GM12878 (cell line): ENCODE results near the gene TARDBP. TPM values are rescaled to one million over a fixed set of nuclear protein-coding genes. Genes with fewer than 3 reads are reported as not detected.

Experiments
- EGR1 ChIP-seq, 2 experiments: IDR thresholded peaks; 1 replicate in 1 of 2; 2 replicates in 1 of 2; pipeline ENCODE4 v1.6.1; 2011 to 2012; ENCODE audit warnings: low read depth in 2 of 2, low read length in 2 of 2, borderline replicate concordance in 1 of 2, mild to moderate bottlenecking in 1 of 2, moderate library complexity in 1 of 2
- FOXM1 ChIP-seq: IDR thresholded peaks from 2 replicates; pipeline ENCODE4 v1.6.1; 2012; ENCODE audit warnings: low read depth, mild to moderate bottlenecking, inconsistent platforms, low read length, moderate library complexity
- JUNB ChIP-seq: IDR thresholded peaks from 2 replicates; pipeline ENCODE4 v1.6.1; 2016; ENCODE audit warnings: antibody characterized with exemption, mild to moderate bottlenecking
- KDM1A ChIP-seq: fragments of 200-600 bp; sonication (generic); IDR thresholded peaks from 2 replicates; pipeline ENCODE4 v1.6.1; 2016; ENCODE audit warnings: borderline replicate concordance
- POLR2AphosphoS2 ChIP-seq: IDR thresholded peaks from 2 replicates; pipeline ENCODE4 v1.6.1; 2011; ENCODE audit warnings: low read depth, mild to moderate bottlenecking, low read length, improper control_type of control experiment, moderate library complexity
- REST ChIP-seq: IDR thresholded peaks from 2 replicates; pipeline ENCODE4 v1.6.1; 2012; ENCODE audit warnings: mild to moderate bottlenecking, low read depth, low read length
- SREBF2 ChIP-seq: IDR thresholded peaks from 2 replicates; pipeline ENCODE4 v1.6.1; 2012; ENCODE audit warnings: mild to moderate bottlenecking, low read length
- TARDBP ChIP-seq: IDR thresholded peaks from 2 replicates; pipeline ENCODE4 v1.6.1; 2016; ENCODE audit warnings: borderline replicate concordance
- ZBTB33 ChIP-seq: fragments of 450-650 bp; IDR thresholded peaks from 2 replicates; pipeline ENCODE4 v1.6.1; 2017; ENCODE audit warnings: mild to moderate bottlenecking
- ZNF207 ChIP-seq: fragments of 450-650 bp; IDR thresholded peaks from 2 replicates; pipeline ENCODE4 v1.6.1; 2014; ENCODE audit warnings: antibody characterized with exemption, mild to moderate bottlenecking, borderline replicate concordance
- polyA plus RNA-seq, 11 experiments: library from polyadenylated mRNA; depleted of rRNA in 4 of 11; unstranded in 6 of 11; stranded (reverse) in 5 of 11; fragments of >200 nt; fragmentation: Nextera tagmentation in 4 of 11; fragmentation: Illumina TruSeq in 1 of 11; extraction: Ambion mirVana in 4 of 11; extraction: Trizol in 1 of 11; gene quantifications; 1 replicate in 1 of 11; 2 replicates in 10 of 11; pipeline versions ENCODE4 v1.2.1 to v1.2.3, GENCODE V29; 2011 to 2016; ENCODE audit warnings: inconsistent platforms in 2 of 11, missing spikeins in 2 of 11, low read depth in 1 of 11
- total RNA-seq, 4 experiments: library from RNA; depleted of rRNA in 3 of 4; stranded (reverse); fragments of >200 nt in 3 of 4; fragmentation: Illumina TruSeq in 1 of 4; extraction: Trizol in 1 of 4; gene quantifications; 2 replicates each; pipeline versions ENCODE4 v1.2.1 to v1.2.3, GENCODE V29; 2013 to 2021

TARDBP gene
- total and polyA plus RNA-seq, 10 of the 15 experiments (the other 5 are each of a cell fraction or from before 2014, with no cell fraction given): 55.6 to 318 (median 192) TPM

GRCh38 chr1:11054666-11055065, 42.2 kb downstream of the TARDBP start (continued):
- TF ChIP-seq ZBTB33 (no peak), FOXM1 (no peak), EGR1 (IDR thresholded peaks at IDR 0.05; ENCODE audit: borderline replicate concordance in 1 of 2, low read depth in 2 of 2, low read length in 2 of 2) (no peak), JUNB (no peak), SREBF2 (no peak), KDM1A (no peak), REST (no peak), POLR2AphosphoS2 (no peak), TARDBP (no peak), ZNF207 (no peak)
